GM23338 (cell line): Measurements from ENCODE around the gene ICE1.

Source experiments
- CREB1 ChIP-seq: fragments of 250-450 bp; sonication (Bioruptor Pico); IDR thresholded peaks from 2 replicates; pipeline ENCODE4 v1.5.0; 2020; ENCODE audit warnings: low read depth, mild to moderate bottlenecking, moderate library complexity
- CTCF ChIP-seq, 2 experiments: fragments of 200-600 bp in 1 of 2; sonication (generic) in 1 of 2; conservative IDR thresholded peaks; 2 replicates each; pipeline versions ENCODE4 v1.5.1 to v1.6.1; 2016 to 2017; ENCODE audit warnings: antibody characterized with exemption in 2 of 2, low read depth in 2 of 2, mild to moderate bottlenecking in 2 of 2, moderate library complexity in 1 of 2
- EZH2 ChIP-seq: fragments of 200-600 bp; sonication (generic); IDR thresholded peaks from one replicate; pipeline ENCODE4 v1.8.0; 2017; ENCODE audit warnings: antibody characterized with exemption, mild to moderate bottlenecking, low read depth; ENCODE audit not compliant: unreplicated experiment
- EZH2phosphoT487 ChIP-seq: fragments of 200-600 bp; sonication (generic); IDR thresholded peaks from one replicate; pipeline ENCODE4 v1.8.1; 2018; ENCODE audit warnings: antibody characterized with exemption; ENCODE audit not compliant: unreplicated experiment
- JUNB ChIP-seq: IDR thresholded peaks from one replicate; pipeline ENCODE4 v1.6.1; 2016; ENCODE audit warnings: antibody characterized with exemption; ENCODE audit not compliant: unreplicated experiment
- NANOG ChIP-seq: IDR thresholded peaks from 2 replicates; pipeline ENCODE4 v1.6.1; 2016; ENCODE audit warnings: antibody characterized with exemption, borderline replicate concordance
- POLR2AphosphoS5 ChIP-seq: IDR thresholded peaks from 2 replicates; pipeline ENCODE4 v1.6.1; 2016; ENCODE audit warnings: antibody characterized with exemption, low read depth
- REST ChIP-seq: IDR thresholded peaks from one replicate; pipeline ENCODE4 v1.6.1; 2018; ENCODE audit warnings: antibody characterized with exemption; ENCODE audit not compliant: unreplicated experiment
- STAT1 ChIP-seq: IDR thresholded peaks from one replicate; pipeline ENCODE4 v1.6.1; 2016; ENCODE audit warnings: antibody characterized with exemption; ENCODE audit not compliant: unreplicated experiment

GRCh38 chr5:5416733-5417132 is 5.7 kb upstream of the ICE1 start:
- TF ChIP-seq CTCF (conservative IDR thresholded peaks at IDR 0.05; ENCODE audit: low read depth in 2 of 2) (no peak), CREB1 (CRISPR knock-in tag) (no peak), EZH2phosphoT487 (no peak), STAT1 (no peak), POLR2AphosphoS5 (no peak), JUNB (no peak), EZH2 (no peak), REST (no peak), NANOG (no peak)
